LoVo (cell line): ENCODE results near the gene GUCY2F.

Experiments
- DNase-seq: peaks from one replicate; pipeline ENCODE4 v3.0.0-alpha.2; 2016; ENCODE audit warnings: low spot score

Gene GUCY2F

DNA sequence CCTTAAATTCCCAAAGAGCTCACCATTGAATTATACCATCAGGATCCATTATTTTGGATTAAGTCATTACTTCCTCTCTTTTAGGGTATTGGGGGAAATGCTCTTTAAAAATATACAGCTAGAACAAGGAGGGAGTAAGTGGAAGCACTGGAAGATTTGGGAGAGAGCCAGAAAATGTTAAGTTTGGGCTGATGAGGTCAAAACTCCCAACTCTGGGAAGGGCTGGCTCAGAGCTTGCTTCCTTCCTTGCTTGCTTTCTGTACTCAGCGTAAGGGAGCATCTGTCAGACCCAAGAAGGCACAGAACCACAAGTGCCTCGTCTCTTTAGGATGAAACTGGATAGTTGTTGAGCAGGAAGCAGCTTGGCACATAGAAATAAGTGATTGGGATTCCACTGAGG lies 138.2 kb downstream of the GUCY2F start:
- no peak for DNase-seq

DNA sequence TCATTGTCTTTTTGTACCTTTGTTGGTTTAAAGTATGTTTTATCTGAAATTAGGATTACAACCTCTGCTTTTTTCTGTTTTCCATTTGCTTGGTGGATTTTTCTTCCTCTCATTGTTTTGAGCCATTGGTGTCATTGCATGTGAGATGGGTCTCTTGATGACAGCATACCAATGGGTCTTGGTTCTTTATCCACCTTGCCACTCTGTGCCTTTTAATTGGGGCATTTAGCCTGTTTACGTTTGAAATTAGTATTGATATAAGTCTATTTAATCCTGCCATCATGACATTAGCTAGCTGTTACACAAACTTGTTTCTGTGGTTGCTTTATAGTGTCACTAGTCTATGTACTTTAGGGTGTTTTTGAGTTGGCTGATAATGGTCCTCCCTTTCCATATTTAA lies 145.7 kb downstream of the GUCY2F start:
- DNase-seq: no peak

DNA sequence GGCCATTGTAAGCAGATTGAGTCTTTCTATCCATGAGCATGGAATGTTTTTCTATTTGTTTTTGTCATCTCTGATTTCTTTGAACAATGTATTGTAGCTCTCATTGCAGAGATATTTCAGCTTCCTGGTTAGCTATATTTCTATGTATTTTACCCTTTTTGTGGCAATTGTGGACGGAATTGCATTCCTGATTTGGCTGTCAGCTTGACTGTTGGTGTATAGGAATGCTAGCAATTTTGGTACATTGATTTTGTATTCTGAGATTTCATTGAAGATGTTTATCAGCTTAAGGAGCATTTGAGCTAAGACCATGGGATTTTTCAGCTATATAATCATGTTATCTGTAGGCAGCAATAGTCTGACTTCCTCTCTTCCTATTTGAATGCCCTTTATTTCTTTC lies 154.6 kb downstream of the GUCY2F start:
- DNase-seq: no peak
